ENCODE results near the gene PHF19.
A peak's percentile ranks its signal among the peaks of the same experiment; 100 is the strongest.

PHF19 gene

GRCh38 chr9:120876842-120877240 is at the start of gene PHF19:
Gene PHF19 (minus strand): TSS chr9:120877188. CDS start chr9:120874741, 2,447 bp downstream.
- peak in 1 of 2 experiments; percentile 58 for DNase-seq

- no peak for DNase-seq
Measured at GRCh38 chr9:120926397-120926928, 49.5 kb upstream of the PHF19 start, which contains the start of gene TRAF1. Gene TRAF1 (minus strand): TSS chr9:120926796. CDS start chr9:120926075, 721 bp downstream.

GRCh38 chr9:120925535-120926396 is 48.8 kb upstream of the PHF19 start:
- no peak for DNase-seq

GRCh38 chr9:120924698-120925534 is 47.9 kb upstream of the PHF19 start:
- DNase-seq = no peak

GRCh38 chr9:120923620-120924328 is 46.8 kb upstream of the PHF19 start:
- DNase-seq = peak in 1 of 2 experiments; percentile 50

GRCh38 chr9:120922404-120923195 is 45.6 kb upstream of the PHF19 start:
- DNase-seq = no peak

GRCh38 chr9:120921661-120922181 is 44.7 kb upstream of the PHF19 start:
- DNase-seq = no peak

- no peak for DNase-seq
Measured at GRCh38 chr9:120920806-120921178, 43.8 kb upstream of the PHF19 start.

- peak; percentile 88 to 97 for DNase-seq
Measured at GRCh38 chr9:120919843-120920805, 43.1 kb upstream of the PHF19 start.

GRCh38 chr9:120918931-120919842 is 42.2 kb upstream of the PHF19 start:
- DNase-seq = no peak

- DNase-seq = no peak
Measured at GRCh38 chr9:120917929-120918762, 41.2 kb upstream of the PHF19 start.

GRCh38 chr9:120916991-120917880 is 40.2 kb upstream of the PHF19 start:
- DNase-seq = no peak

- DNase-seq = peak in 1 of 2 experiments; percentile 59
Measured at GRCh38 chr9:120916588-120916987, 39.6 kb upstream of the PHF19 start.

- no peak for DNase-seq
Measured at GRCh38 chr9:120915854-120916470, 39.0 kb upstream of the PHF19 start.

- DNase-seq = no peak
Measured at GRCh38 chr9:120914953-120915352, 38.0 kb upstream of the PHF19 start.

GRCh38 chr9:120914396-120914795 is 37.4 kb upstream of the PHF19 start:
- DNase-seq = no peak

All from NCI-H524 (cell line).